ENCODE measurements around the gene SMAD6.

The SMAD6 gene

GRCh38 chr15:66830823-66831222 is 128.8 kb downstream of the SMAD6 start:
- H3K4me3 ChIP-seq (ENCODE audit: low read depth, low read length) = no peak overlapping the region
- TF ChIP-seq CTCF (IDR thresholded peaks at IDR 0.05; ENCODE audit: low read depth, low read length) (no peak), POLR2A (IDR thresholded peaks at IDR 0.05; ENCODE audit: extremely low read depth, insufficient read length) (no peak), MAX (IDR thresholded peaks at IDR 0.05; ENCODE audit: low read depth, low read length) (no peak), MYC (IDR thresholded peaks at IDR 0.05; ENCODE audit: low read depth, low read length) (no peak)
- DNase-seq (ENCODE audit: low read depth) = no peak

- TF ChIP-seq POLR2A (IDR thresholded peaks at IDR 0.05; ENCODE audit: extremely low read depth, insufficient read length) (no peak), MAX (IDR thresholded peaks at IDR 0.05; ENCODE audit: low read depth, low read length) (no peak), CTCF (IDR thresholded peaks at IDR 0.05; ENCODE audit: low read depth, low read length) (no peak), MYC (IDR thresholded peaks at IDR 0.05; ENCODE audit: low read depth, low read length) (no peak)
- DNase-seq (ENCODE audit: low read depth) = no peak
- no peak overlapping the region for H3K4me3 ChIP-seq (ENCODE audit: low read depth, low read length)
Observed at GRCh38 chr15:66831289-66831688, 129.3 kb downstream of the SMAD6 start.

GRCh38 chr15:66831801-66832390 is 129.9 kb downstream of the SMAD6 start:
- DNase-seq (ENCODE audit: low read depth) = no peak
- no peak overlapping the region for H3K4me3 ChIP-seq (ENCODE audit: low read depth, low read length)
- TF ChIP-seq MAX (IDR thresholded peaks at IDR 0.05; ENCODE audit: low read depth, low read length) = no peak
- TF ChIP-seq MYC (IDR thresholded peaks at IDR 0.05; ENCODE audit: low read depth, low read length) = no peak
- TF ChIP-seq CTCF (IDR thresholded peaks at IDR 0.05; ENCODE audit: low read depth, low read length) = no peak
- TF ChIP-seq POLR2A (IDR thresholded peaks at IDR 0.05; ENCODE audit: extremely low read depth, insufficient read length) = no peak
